DMS114 treated with DMSO at 0.1 percent for 48 hours (cell line): Measurements from ENCODE around the gene LRRC8D.

Experiments used
- DNase-seq: peaks from one replicate; lab custom pipeline; 2025; ENCODE audit not compliant: unreplicated experiment; lab: John Stamatoyannopoulos, UW

The LRRC8D gene

GRCh38 chr1:89806616-89807015 lies 14.2 kb upstream of the LRRC8D start:
- no peak for DNase-seq

- DNase-seq = no peak
Observed at GRCh38 chr1:89807503-89807902, 13.3 kb upstream of the LRRC8D start.

- no peak for DNase-seq
Observed at GRCh38 chr1:89807983-89808382, 12.8 kb upstream of the LRRC8D start.

- DNase-seq = no peak
Observed at GRCh38 chr1:89808441-89809117, 12.3 kb upstream of the LRRC8D start.

- no peak for DNase-seq
Observed at GRCh38 chr1:89809556-89809955, 11.3 kb upstream of the LRRC8D start.

GRCh38 chr1:89810302-89810701 lies 10.5 kb upstream of the LRRC8D start:
- DNase-seq = no peak

GRCh38 chr1:89810880-89811279 lies 10.0 kb upstream of the LRRC8D start:
- no peak for DNase-seq

- no peak for DNase-seq
Observed at GRCh38 chr1:89812992-89813391, 7.8 kb upstream of the LRRC8D start.

GRCh38 chr1:89815040-89815439 lies 5.8 kb upstream of the LRRC8D start:
- no peak for DNase-seq

GRCh38 chr1:89815611-89816010 lies 5.2 kb upstream of the LRRC8D start:
- DNase-seq = no peak

- DNase-seq = no peak
Observed at GRCh38 chr1:89816366-89816765, 4.5 kb upstream of the LRRC8D start.

GRCh38 chr1:89821322-89822108 lies 683 bp downstream of the LRRC8D start:
- no peak for DNase-seq

- DNase-seq = no peak
Observed at GRCh38 chr1:89822109-89822962, 1.5 kb downstream of the LRRC8D start.

GRCh38 chr1:89822999-89823628 lies 2.3 kb downstream of the LRRC8D start:
- no peak for DNase-seq

GRCh38 chr1:89823679-89824292 lies 3.0 kb downstream of the LRRC8D start:
- no peak for DNase-seq

- DNase-seq = no peak
Observed at GRCh38 chr1:89826594-89826993, 5.8 kb downstream of the LRRC8D start.

- no peak for DNase-seq
Observed at GRCh38 chr1:89827330-89827729, 6.5 kb downstream of the LRRC8D start.

GRCh38 chr1:89827902-89828301 lies 7.1 kb downstream of the LRRC8D start:
- no peak for DNase-seq

- DNase-seq = no peak
Observed at GRCh38 chr1:89829186-89829585, 8.4 kb downstream of the LRRC8D start.

GRCh38 chr1:89831462-89832120 lies 10.8 kb downstream of the LRRC8D start:
- DNase-seq = no peak
